ENCODE measurements around the gene SMPD3.

DNA sequence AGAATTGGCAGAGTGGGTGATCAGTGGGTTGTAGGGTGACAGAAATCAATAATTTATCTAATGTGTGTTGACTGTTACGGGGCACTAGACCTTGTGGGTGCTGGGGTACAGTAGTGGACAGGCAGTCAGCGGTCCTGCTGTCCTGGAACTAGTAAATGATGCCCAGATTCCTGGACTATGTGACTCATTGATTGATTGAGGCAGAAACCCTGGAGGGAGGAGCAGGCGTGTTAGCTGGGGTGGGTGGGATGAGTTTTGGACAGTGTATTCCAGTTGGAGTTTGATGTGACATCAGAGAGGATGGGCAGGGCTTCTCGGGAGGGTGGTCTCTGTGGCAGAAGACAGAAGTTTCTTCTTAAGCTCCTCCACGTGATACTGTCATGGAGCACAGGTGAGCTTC is 113.1 kb downstream of the SMPD3 start:
- TF ChIP-seq, protein P1, sequence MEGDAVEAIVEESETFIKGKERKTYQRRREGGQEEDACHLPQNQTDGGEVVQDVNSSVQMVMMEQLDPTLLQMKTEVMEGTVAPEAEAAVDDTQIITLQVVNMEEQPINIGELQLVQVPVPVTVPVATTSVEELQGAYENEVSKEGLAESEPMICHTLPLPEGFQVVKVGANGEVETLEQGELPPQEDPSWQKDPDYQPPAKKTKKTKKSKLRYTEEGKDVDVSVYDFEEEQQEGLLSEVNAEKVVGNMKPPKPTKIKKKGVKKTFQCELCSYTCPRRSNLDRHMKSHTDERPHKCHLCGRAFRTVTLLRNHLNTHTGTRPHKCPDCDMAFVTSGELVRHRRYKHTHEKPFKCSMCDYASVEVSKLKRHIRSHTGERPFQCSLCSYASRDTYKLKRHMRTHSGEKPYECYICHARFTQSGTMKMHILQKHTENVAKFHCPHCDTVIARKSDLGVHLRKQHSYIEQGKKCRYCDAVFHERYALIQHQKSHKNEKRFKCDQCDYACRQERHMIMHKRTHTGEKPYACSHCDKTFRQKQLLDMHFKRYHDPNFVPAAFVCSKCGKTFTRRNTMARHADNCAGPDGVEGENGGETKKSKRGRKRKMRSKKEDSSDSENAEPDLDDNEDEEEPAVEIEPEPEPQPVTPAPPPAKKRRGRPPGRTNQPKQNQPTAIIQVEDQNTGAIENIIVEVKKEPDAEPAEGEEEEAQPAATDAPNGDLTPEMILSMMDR (conservative IDR thresholded peaks at IDR 0.05; ENCODE audit: low read length), result no peak
- no peak for TF ChIP-seq EZH2phosphoT487 (IDR thresholded peaks at IDR 0.05; ENCODE audit: borderline replicate concordance)

All from Loucy (cell line).